22Rv1 (cell line): Measurements from ENCODE around the gene PCP4.

Experiments
- ZFX ChIP-seq: fragments of 450-650 bp; IDR thresholded peaks from 2 replicates; pipeline ENCODE4 v1.6.1; 2017; ENCODE audit warnings: antibody characterized with exemption, borderline replicate concordance
- TF ChIP-seq, protein P1 (sequence below): fragments of 450-650 bp; IDR thresholded peaks from 2 replicates; pipeline ENCODE4 v1.5.1; 2017; ENCODE audit warnings: mild to moderate bottlenecking

DNA sequence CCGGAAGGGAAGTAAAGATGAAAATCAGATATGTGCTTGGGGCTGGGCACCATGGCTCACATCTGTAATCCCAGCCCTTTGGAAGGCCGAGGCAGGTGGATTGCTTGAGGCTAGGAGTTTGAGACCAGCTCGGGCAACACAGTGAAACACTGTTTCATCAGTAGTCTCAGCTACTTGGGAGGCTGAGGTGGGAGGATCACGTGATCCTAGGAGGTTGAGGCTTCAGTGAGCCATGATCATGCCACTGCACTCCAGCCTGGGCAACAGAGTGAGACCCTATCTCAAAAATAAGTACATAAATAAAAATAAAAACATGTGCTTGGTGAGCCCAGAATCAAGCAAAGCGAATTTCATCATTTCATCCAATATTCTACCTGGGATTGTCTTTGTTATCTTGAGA lies 23.3 kb upstream of the PCP4 start:
- TF ChIP-seq, protein P1, sequence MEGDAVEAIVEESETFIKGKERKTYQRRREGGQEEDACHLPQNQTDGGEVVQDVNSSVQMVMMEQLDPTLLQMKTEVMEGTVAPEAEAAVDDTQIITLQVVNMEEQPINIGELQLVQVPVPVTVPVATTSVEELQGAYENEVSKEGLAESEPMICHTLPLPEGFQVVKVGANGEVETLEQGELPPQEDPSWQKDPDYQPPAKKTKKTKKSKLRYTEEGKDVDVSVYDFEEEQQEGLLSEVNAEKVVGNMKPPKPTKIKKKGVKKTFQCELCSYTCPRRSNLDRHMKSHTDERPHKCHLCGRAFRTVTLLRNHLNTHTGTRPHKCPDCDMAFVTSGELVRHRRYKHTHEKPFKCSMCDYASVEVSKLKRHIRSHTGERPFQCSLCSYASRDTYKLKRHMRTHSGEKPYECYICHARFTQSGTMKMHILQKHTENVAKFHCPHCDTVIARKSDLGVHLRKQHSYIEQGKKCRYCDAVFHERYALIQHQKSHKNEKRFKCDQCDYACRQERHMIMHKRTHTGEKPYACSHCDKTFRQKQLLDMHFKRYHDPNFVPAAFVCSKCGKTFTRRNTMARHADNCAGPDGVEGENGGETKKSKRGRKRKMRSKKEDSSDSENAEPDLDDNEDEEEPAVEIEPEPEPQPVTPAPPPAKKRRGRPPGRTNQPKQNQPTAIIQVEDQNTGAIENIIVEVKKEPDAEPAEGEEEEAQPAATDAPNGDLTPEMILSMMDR = no peak
- TF ChIP-seq ZFX = no peak
